ENCODE measurements around the gene HCFC1R1.

The HCFC1R1 gene

DNA sequence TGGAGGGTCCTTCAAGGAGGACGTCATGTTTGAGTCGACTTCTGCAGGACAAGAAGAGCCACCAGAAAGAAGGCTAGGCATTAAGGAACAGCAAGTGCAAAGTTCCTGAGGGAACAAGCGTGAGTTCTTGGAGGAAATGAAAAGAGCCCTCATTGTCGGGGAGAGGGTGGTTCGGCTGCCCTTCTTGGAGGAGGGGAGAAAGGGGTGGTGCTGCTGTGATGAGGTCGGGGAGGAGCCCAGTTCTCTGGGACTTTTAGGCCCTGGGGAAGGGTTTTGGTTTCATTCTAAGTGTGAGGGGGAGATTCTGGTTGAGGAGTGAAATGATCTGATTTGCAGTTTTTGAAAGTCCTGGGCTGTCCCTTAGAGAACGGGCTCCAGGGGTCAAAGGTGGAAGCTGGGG is 8.9 kb upstream of the HCFC1R1 start:
- DNase-seq = no peak

DNA sequence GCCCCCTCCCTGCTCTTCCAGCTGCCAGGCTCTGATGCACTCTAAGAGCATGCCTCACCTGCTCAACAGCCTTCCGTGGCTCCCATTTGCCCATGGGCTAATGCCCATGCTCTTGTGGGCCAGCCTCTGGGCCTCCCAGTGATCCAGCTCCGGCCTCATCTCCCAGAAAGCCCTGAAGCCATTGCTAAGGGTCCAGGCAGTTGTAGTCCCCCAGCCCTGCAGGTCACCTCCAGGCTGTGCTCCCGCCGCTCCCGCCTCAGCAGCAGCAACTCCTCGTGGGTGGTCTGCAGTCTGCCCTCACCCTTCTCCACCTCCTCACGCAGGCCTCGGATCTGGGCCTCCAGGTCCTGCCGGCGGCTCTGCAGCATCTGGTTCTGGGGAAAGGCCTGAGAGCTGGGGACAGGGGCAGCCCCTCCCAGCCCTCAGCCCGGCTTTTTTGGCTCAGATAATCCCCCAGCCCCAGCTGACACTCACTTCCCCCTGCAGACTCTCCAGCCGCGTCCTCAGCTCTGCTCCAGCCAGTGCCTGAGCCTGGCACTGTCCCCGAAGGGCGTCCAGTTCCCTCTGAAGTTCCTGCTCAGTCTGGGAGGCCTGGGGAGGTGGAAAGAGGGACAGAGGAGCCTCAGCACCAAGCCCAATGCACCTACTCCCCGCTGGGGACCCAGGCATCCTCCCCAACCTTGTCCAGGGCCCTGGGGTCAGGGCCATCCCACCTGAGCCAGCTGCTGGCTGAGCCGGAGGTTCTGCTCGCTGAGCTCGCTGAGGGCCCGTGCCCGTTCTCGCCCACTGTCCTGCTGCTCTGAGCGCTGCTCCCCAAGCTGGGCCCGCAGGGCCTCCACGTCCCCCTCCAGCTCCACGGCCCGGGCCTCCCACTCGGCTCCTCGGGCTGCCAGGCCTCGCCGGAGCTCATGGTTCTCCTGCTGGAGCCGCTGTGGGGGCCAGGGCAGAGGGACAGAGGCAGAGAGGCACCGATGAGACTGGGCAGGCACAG is 6.8 kb upstream of the HCFC1R1 start:
- DNase-seq = no peak

DNA sequence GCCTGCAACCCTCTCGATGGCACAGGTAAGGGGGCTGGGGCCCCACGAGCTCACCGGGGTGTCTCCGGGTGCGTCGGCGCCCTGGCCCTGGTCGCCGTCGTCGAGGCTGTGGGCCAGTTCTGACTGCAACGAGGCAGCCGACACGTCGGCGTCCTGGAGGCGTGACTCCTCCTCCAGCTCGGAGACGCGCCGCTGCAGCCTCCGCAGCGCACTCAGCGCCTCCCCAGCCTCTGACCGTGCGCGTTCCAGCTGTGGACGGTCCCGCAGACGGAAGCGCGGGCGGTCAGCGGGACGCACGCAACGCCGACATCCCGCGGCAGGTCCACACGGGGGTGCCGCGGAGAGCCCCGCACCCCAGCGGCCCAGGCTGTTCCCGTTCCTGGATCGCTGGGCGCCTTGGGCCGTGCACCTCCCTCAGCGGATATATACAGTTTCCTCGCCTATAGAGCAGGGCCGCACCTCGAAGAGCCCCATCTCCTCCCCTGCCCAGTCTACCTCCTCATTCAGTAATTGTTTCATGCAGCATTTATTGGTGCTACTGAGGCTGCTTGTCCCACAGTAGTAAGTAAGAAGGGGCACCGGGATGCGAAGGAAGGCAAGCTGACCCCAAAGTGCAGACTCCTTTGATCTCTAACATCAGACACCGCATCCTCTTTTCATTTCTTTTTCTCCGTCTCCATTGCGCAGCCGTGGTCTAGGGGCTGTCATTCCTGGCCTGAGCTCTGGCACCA is 5.9 kb upstream of the HCFC1R1 start:
- no peak for DNase-seq

DNA sequence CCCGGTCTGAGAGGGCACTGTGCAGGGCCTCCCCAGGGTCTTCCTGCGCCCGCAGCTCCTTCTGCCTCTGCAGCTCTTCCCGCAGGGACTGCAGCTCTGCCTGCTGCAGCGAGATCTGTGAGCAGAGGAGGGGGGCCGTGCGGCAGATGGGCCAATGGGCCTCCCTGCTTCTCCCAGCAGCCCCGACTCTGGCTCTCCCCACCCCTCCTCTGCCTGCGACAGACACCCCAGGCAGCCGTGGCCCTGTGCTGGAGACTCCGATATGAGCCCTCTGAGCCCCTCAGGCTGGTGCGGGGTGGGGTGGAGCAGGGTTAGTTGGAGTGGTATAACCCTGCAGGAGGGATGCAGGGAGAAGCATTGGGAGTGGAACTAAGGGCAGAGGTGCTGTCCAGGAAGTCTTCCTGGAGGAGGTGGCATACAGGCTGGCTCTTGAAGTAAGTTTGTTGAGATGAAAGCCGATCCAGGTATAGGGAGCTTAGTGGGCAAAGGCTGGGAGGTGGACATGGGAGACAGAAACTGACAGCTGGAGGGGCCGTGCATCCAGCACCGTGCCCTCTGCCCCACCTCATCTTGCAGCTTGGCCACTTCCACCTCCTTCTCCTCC is 5.1 kb upstream of the HCFC1R1 start:
- DNase-seq = no peak

DNA sequence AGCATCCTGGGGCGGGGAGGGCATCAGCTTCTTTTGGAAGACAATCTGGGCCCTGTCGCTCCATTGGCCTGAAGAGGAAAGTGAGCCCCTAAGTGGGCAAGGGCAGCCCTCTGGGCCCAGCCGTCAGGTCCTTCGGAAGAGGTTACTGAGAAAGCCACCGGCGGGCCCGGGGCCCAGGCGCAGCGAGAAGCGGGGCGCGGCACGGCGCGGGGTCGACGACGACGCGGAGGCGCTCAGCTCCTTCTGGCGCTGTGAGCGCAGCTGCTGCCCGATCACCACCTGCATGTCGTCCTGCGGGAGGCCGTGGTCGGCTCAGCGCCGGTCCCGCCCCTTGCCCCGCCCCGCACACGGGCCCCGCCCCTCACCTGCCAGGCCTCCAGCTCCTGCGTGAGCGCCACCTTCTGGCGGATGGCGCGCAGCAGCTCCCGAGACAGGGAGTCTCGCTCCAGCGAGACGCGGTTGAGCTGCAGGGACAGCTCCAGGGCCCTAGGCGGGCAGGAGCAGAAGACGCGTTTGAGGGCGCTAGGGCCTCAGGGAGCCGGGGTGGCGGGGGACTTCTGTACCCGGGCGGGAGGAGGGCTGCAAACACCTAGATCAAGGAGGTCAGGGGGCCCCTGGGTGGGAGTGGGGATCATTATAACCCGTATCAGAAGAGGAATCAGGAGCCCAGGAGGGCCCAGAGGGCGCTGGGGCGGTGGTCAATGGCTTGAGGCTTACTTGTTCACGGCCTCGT is 4.4 kb upstream of the HCFC1R1 start:
- peak; percentile 60 for DNase-seq

DNA sequence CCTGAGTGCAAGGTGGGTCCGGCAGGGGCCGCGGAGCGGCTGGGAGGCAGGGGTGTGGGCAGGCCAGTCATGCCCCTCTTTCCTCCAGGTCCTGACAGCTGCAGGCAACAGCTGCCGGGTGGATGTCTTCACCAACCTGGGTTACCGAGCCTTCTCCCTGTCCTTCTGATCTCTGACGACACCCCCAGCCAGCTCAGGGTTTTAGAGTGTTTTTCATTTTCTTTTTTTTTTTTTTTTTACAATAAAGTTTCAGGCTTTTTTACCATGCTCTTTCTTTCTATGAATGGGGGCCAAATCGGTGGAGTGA is 3.7 kb upstream of the HCFC1R1 start:
- no peak for DNase-seq

DNA sequence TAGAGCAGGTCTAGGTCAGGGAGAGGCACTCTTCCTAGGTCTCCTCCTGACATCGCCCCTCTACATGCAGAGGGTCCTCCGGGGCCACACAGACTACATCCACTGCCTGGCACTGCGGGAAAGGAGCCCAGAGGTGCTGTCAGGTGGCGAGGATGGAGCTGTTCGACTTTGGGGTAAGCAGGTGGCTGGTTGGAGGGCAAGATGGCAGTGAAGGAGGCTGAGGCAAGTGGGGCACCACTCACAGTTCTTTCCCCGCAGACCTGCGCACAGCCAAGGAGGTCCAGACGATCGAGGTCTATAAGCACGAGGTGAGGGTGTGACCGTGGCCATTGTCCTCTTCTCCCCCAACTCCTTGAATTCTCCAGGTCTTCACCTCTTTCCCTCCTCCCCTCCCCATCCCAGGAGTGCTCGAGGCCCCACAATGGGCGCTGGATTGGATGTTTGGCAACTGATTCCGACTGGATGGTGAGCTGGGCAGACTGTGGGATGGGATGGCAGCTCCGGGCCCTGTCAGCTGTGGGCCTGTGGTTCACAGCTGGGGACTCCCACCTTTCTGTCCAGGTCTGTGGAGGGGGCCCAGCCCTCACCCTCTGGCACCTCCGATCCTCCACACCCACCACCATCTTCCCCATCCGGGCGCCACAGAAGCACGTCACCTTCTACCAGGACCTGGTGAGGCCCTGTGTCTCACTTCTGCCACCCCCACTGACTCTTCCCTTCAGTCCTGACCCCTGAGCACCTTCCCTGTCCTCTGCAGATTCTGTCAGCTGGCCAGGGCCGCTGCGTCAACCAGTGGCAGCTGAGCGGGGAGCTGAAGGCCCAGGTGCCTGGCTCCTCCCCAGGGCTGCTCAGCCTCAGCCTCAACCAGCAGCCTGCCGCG is 3.1 kb upstream of the HCFC1R1 start:
- no peak for DNase-seq

DNA sequence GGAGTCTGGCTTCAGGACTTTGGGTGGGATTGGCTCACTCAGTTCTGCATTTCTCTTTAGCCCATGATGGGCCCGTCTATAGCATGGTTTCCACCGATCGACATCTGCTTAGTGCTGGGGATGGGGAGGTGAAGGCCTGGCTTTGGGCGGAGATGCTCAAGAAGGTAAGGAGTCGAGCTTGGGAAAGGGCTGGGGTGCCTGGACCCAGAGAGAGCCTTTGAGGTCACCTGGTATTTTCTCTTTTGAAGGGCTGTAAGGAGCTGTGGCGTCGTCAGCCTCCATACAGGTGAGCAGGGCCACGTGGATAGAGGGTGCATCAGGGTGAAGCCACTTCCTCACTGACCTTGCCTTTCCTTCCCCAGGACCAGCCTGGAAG is 2.2 kb upstream of the HCFC1R1 start:
- DNase-seq = no peak

DNA sequence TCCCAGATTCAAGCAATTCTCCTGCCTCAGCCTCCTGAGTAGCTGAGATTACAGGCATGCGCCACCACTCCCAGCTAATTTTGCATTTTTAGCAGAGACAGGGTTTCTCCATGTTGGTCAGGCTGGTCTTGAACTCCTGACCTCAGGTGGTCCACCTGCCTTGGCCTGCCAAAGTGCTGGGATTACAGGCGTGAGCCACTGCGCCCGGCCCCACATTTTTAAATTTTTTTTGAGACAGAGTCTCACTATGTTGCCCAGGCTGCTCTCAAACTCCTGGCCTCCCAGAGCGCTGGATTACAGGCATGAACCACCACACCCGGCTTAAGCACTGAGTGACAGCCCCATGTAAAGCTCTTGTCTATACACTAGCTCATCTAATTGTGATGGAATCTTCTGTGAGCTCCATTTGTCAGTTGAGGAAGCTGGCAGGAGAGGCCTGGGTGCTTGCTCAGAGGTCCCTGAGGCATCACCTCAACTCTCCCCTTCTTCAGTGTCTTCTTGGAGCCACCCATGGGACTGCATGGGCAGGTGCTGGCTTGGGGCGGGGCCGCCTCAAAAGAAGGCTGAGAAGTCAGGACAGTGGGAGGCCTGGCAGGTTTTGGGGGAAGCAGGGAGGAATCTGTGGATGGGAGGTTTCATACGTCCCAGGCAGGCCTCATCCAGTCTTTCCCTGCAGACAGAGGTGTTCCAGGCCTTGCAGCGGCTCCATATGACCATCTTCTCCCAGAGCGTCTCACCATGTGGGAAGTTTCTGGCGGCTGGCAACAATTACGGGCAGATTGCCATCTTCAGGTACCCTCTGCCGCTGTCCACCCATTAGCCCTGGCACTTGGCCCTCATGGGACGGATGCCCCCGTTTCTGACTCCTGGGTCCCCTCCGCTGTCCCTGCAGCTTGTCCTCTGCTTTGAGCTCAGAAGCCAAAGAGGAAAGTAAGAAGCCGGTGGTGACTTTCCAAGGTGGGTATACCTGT is 1.6 kb upstream of the HCFC1R1 start:
- DNase-seq = no peak

DNA sequence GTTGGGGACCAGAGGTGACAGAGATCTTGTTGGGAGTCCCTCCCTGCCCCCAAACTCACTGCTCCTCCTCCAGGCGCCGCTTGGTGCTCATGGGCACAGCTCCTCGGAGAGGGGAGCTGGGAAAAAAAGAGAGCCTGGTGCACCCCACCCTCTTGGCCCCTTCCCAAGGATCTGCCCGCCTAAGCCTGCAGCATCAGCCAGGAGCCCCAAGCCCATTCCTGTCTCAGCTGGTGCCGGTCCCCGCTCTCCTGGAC is 400 bp downstream of the HCFC1R1 start:
- no peak for DNase-seq

DNA sequence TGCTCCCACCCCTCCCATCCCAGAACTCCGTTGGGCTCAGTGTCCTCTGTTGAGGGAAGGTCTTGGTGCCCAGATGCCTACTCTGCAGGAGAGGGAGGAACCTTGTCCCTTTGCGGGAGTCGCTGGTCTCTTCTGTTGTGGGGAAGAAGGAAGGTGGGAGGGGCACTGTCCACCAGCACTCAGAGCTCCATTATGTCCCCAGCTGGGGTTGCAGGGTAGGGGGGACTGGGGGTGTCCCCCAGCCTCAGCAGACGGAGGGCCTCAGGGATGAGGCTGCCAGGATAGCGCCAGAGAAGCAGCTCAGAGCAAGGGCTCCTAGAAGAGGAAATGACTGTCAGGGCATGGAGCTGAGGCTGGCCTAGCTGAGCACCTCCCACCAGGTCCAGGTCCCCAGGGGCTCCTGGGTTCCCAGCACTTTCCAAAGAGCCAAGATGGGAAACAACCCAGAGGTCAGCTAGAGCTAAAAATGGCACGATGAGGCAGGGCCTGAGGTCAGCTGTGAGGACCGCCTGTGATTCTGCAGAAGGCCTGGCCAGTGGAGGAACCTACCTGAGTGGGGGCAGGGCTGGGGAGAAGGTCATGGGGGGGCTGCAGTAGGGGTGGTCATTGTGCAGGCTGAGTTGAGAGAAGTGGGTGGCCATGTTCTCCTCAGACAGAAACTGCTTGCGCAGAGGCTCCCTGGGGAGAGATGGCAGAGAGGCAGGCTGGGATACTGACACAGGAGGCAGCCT is 893 bp downstream of the HCFC1R1 start:
- DNase-seq = no peak

DNA sequence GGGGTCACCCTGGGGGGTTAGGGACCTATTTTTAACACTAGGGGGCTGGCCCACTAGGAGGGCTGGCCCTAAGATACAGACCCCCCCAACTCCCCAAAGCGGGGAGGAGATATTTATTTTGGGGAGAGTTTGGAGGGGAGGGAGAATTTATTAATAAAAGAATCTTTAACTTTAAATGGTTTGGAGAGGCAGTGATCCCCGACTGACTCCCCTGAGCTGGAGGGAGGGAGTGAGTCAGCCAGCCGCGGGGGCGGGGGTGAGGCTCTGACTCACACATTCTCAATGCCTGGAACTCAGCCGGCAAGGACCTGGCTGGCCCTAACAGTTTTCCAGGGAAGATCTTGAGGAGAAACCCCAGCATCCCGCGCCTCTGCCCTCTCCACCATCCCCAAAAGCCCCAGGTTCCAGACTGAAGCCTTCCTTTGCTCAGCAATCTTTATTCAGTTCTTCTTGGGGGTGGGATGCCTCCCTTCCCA is 1.5 kb downstream of the HCFC1R1 start:
- DNase-seq = no peak

DNA sequence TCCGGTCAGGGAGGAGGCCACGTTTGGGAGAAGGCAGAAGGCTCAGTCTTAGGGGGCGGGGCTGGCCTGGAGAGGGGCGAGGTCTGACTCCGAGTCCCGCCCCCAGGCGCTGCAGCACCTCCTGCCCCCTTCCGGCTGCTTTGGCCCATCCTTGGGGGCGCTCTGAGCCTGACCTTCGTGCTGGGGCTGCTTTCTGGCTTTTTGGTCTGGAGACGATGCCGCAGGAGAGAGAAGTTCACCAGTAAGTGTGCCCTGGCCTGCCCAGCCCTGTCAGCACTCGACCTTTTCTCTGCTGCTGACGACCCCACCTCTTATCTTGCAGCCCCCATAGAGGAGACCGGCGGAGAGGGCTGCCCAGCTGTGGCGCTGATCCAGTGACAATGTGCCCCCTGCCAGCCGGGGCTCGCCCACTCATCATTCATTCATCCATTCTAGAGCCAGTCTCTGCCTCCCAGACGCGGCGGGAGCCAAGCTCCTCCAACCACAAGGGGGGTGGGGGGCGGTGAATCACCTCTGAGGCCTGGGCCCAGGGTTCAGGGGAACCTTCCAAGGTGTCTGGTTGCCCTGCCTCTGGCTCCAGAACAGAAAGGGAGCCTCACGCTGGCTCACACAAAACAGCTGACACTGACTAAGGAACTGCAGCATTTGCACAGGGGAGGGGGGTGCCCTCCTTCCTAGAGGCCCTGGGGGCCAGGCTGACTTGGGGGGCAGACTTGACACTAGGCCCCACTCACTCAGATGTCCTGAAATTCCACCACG is 2.1 kb downstream of the HCFC1R1 start:
- no peak for DNase-seq

DNA sequence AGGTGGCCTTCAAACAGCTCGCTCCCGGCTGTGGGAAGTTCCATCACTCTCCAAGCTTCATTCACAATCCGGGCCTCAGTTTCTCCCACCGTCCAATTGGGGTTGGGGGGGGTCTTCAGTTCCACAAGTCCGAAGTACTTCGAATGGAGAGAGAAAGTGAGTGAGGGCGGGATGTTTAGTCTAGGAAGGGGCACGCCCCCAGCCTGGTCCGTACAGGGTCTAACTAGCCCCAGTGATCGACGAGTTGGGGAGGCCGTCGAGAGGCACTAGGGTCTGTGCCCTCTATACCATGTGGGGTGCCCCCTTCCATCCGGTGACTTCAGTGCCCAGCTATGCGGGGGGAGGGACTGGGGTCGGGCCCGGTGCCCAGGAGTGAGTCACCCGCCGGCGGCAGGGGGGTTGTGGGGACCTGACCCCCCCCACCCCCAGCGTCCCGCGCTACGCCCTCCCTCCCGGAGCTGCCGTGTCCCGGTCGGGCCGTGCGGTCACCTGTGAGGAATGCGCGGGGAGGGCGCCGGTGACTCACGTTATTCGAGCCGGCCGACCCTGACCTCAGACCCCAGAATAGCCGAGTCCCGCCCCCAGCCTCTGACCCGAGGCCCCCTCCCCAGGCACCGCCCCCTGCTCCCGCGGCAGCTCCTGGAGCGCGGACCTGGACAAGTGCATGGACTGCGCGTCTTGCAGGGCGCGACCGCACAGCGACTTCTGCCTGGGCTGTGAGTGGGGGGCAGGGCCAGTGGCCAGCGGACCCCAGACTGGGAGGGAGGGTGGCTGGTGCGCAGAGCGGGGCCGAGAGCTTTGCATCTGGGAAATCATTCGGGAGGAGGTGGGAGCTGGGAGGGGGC is 2.9 kb downstream of the HCFC1R1 start:
- DNase-seq = no peak

DNA sequence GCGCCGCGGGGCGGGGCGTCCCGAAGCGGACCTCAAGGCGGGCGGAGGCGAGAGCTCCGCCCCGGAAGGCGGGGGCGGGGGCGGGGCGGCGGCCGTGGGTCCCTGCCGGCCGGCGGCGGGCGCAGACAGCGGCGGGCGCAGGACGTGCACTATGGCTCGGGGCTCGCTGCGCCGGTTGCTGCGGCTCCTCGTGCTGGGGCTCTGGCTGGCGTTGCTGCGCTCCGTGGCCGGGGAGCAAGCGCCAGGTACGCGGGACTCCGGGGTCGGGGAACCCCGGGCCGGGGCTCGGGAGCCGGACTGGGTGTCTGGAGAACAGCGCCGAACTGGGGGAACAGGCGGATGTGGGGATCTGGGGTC is 3.5 kb downstream of the HCFC1R1 start, which contains the start of gene TNFRSF12A:
TSS of gene TNFRSF12A (plus strand) at position 122 of the 357 bp plus-strand sequence. CDS start at position 152, 30 bp downstream.
- DNase-seq = no peak

DNA sequence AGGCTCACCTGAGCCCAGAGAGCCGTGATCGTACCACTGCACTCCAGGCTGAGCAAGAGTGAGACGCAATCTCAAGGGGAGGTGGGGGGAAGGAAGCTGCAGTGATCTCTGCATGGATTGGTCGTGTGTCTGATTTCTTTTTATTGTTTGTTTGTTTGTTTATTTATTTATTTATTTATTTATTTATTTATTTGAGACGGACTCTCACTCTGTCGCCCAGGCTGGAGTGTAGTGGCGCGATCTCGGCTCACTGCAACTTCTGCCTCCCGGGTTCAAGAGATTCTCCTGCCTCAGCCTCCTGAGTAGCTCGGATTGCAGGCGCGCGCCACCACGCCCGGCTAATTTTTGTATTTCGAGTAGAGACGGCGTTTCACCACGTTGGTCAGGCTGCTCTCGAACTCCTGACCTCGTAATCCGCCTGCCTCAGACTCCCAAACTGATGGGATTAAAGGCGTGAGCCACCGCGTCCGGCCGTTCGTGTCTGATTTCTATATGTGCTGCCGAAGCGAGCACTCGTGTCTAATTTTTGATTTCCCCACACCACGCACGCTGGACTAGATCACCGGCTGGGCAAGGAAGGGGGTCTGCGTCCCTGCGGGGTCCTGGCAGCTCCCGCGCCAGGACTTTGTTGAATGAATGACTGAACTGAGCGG is 4.0 kb downstream of the HCFC1R1 start:
- DNase-seq = no peak

DNA sequence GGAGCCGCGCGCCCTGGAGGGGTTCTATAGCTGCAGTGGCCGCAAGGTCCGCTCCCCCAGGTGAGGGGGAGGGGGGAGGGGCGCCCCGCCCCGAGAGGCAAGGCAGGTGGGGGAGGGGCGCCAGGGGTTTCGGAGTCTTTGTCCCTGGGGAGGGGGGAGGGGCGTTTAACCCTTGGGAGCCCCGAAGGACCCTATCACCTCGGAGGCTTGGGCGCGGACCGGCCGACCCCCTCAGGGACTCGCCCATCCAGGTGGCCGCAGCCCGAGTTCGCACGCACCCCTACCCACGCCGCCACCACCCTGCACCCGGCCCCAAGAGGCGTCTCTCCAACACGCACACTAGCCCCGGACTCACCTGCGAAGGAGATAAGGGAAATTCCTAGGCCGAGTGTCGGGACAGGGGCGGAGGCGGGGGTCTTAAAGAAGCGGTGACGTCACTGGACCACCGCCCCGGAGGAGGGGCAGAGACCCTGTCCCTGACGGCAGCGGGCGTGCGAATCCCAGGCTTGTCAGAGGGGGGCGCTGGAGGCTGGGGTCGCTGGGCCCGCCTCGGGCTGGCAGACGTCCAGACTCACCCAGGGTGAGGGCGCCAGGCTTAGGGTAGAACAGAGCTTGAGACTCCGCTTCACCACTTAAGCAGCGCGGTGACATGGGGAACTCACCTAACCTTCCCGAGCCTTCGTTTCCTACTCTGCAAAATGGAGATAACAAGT is 5.8 kb downstream of the HCFC1R1 start, which contains the start of gene CLDN6:
TSS of gene CLDN6 (minus strand) at position 390 of the 713 bp plus-strand sequence. CDS start 2,162 bp downstream, outside the sequence.
- no peak for DNase-seq
